Glutamatergic neuron (in vitro differentiated cells): ENCODE measurements around the gene HMG20B. TPM values are rescaled to one million over a fixed set of nuclear protein-coding genes. Genes with fewer than 3 reads are reported as not detected.
"Not testable (repeated sequence)": the region's sequence is repeated elsewhere in the genome, so short reads cannot be mapped to it uniquely, and the experiment has no call there.

Source experiments
- DNase-seq: peaks from one replicate; pipeline ENCODE4 v3.0.0; 2022
- H3K27ac Mint-ChIP-seq: one replicate; pipeline ENCODE4 v1.8.0; 2020; ENCODE audit warnings: mild to moderate bottlenecking, mixed read lengths, inconsistent platforms; ENCODE audit not compliant: unreplicated experiment
- H3K27me3 Mint-ChIP-seq: one replicate; pipeline ENCODE4 v1.8.0; 2020; ENCODE audit warnings: mild to moderate bottlenecking, moderate library complexity, mixed read lengths, inconsistent platforms; ENCODE audit not compliant: unreplicated experiment
- H3K36me3 Mint-ChIP-seq: one replicate; pipeline ENCODE4 v1.8.0; 2020; ENCODE audit warnings: mild to moderate bottlenecking, mixed read lengths, inconsistent platforms; ENCODE audit not compliant: unreplicated experiment
- H3K4me1 Mint-ChIP-seq: one replicate; pipeline ENCODE4 v1.8.0; 2020; ENCODE audit warnings: mild to moderate bottlenecking, low read depth, mixed read lengths, inconsistent platforms; ENCODE audit not compliant: unreplicated experiment
- H3K4me3 Mint-ChIP-seq: one replicate; pipeline ENCODE4 v1.8.0; 2020; ENCODE audit warnings: mild to moderate bottlenecking, mixed read lengths, inconsistent platforms; ENCODE audit not compliant: unreplicated experiment
- H3K9me3 Mint-ChIP-seq: one replicate; pipeline ENCODE4 v1.8.0; 2020; ENCODE audit warnings: mild to moderate bottlenecking, moderate library complexity, mixed read lengths, inconsistent platforms; ENCODE audit not compliant: unreplicated experiment
- total RNA-seq: library from RNA; stranded (reverse); fragmentation: NEBNext Ultra II Directional; extraction: Animal tissue kit (Norgen Biotek cat#: 25700); gene quantifications from one replicate; pipeline ENCODE4 v1.2.1, GENCODE V29; 2021; ENCODE audit not compliant: unreplicated experiment
- TF ChIP-seq, protein P1 (sequence below): fragments of 200-600 bp; sonication (generic); IDR thresholded peaks from one replicate; pipeline ENCODE4 v1.5.0; 2021; ENCODE audit not compliant: partially characterized antibody, unreplicated experiment

The HMG20B gene
- total RNA-seq, 1 donor from 2014 or later, result 55.3 TPM

DNA sequence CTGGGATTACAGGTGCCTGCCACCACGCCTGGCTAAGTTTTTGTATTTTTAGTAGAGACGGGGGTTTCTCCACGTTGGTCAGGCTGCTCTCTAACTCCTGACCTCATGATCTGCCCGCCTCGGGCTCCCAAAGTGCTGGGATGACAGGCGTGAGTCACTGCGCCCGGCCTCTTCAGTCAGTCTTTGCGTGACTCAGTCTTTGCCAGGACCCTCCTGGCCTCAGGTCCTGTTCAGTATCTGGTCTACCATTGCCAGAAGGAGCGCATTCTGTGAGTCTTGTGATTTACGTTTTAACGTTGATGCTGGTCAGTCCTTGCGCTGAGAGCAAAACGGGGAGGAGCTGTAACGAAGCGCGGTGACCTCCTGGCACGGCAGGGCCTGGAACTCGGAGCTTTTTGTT is 7.6 kb upstream of the HMG20B start:
- Mint-ChIP-seq H3K27ac (no peak overlapping the region), H3K36me3 (no peaks in the 10 kb centered on the region), H3K9me3 (peaks cover 1% of the 10 kb centered on the region), H3K27me3 (peaks cover 10% of the 10 kb centered on the region), H3K4me3 (no peak overlapping the region), H3K4me1 (no peaks in the 10 kb centered on the region)
- DNase-seq, result no peak
- TF ChIP-seq, protein P1, sequence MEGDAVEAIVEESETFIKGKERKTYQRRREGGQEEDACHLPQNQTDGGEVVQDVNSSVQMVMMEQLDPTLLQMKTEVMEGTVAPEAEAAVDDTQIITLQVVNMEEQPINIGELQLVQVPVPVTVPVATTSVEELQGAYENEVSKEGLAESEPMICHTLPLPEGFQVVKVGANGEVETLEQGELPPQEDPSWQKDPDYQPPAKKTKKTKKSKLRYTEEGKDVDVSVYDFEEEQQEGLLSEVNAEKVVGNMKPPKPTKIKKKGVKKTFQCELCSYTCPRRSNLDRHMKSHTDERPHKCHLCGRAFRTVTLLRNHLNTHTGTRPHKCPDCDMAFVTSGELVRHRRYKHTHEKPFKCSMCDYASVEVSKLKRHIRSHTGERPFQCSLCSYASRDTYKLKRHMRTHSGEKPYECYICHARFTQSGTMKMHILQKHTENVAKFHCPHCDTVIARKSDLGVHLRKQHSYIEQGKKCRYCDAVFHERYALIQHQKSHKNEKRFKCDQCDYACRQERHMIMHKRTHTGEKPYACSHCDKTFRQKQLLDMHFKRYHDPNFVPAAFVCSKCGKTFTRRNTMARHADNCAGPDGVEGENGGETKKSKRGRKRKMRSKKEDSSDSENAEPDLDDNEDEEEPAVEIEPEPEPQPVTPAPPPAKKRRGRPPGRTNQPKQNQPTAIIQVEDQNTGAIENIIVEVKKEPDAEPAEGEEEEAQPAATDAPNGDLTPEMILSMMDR, result no peak

DNA sequence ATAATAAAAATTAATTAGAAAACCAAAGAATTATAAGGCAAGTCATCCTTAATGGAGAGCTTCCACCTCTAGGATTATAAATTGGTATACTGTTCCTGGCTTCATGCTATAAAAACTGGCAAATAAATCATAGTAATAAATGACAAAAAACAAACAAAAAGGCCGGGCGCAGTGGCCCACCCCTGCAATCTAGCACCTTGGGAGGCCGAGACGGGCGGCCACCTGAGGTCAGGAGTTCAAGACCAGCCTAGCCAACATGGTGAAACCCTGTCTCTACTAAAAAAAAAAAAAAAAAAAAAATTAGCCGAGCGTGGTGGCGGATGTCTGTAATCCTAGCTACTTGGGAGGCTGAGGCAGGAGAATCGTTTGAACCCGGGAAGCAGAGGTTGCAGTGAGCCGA is 2.7 kb upstream of the HMG20B start:
- H3K4me1 Mint-ChIP-seq, H3K36me3 Mint-ChIP-seq, H3K9me3 Mint-ChIP-seq, H3K27ac Mint-ChIP-seq, H3K4me3 Mint-ChIP-seq, H3K27me3 Mint-ChIP-seq, DNase-seq: not testable (repeated sequence)

DNA sequence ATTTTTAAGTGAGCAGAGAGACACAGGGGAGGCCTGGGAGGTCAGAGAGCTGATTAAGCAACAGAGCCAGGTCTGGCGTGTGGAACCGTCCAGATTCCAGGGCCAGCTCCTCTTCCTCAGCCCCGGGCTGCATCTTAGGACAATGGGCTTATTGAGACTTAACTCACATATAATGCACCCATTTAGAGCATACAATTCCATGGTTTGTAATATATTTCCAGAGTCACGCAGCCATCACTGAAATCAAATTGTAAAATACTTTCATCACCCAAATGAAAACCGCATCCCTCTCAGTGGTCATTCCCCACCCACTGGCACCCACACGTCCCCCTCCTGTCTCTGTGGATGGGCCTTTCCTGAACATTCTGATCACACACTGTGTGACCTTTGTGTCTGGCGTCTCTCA is 2.1 kb upstream of the HMG20B start:
- TF ChIP-seq, protein P1, result no peak
- Mint-ChIP-seq H3K27ac (no peak overlapping the region), H3K4me3 (no peak overlapping the region), H3K36me3 (peaks cover 6% of the 10 kb centered on the region), H3K9me3 (peaks cover 6% of the 10 kb centered on the region), H3K4me1 (peaks cover 8% of the 10 kb centered on the region), H3K27me3 (peaks cover 8% of the 10 kb centered on the region)
- no peak for DNase-seq

DNA sequence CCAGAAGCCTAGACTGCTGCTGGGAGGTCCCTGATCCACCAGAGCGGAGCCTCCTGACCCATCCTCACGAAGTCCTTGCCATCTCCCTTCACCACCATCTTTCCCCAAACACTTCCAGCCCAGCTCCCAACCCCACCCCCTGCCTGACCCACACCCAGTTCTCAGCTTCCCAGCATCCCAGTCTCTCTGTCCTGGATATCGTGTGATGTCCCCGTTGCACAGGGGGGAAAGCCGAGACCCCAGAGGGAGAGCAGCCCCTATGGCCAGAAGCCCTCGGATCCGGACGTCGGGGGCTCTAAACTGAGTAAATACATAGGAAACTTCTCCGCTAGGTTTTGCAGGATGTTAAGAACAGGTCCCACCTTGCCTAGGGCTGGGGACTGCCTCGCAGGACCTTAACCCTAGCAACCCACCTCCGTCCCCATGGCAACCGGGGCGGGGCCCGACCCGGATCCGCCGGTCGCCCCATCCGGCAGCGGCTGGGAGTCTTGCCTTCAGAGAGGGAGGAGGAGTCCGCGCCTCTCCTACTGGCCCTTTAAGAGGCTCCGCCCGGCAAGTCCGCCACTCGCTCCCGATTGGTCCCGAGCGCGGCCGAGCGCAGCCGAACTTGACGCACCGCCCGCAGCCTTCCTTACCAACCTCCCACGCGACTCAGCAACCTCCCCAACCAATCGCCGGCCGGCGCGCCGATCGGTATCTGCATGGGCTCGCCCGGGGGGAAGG is 451 bp upstream of the HMG20B start:
- TF ChIP-seq, protein P1, result no peak
- DNase-seq, result peak; percentile 99
- Mint-ChIP-seq H3K36me3 (peaks cover 6% of the 10 kb centered on the region), H3K4me1 (peaks cover 8% of the 10 kb centered on the region), H3K27me3 (peaks cover 10% of the 10 kb centered on the region), H3K27ac (peak overlapping the region; percentile 73), H3K4me3 (peak overlapping the region; percentile 69), H3K9me3 (peaks cover 6% of the 10 kb centered on the region)

DNA sequence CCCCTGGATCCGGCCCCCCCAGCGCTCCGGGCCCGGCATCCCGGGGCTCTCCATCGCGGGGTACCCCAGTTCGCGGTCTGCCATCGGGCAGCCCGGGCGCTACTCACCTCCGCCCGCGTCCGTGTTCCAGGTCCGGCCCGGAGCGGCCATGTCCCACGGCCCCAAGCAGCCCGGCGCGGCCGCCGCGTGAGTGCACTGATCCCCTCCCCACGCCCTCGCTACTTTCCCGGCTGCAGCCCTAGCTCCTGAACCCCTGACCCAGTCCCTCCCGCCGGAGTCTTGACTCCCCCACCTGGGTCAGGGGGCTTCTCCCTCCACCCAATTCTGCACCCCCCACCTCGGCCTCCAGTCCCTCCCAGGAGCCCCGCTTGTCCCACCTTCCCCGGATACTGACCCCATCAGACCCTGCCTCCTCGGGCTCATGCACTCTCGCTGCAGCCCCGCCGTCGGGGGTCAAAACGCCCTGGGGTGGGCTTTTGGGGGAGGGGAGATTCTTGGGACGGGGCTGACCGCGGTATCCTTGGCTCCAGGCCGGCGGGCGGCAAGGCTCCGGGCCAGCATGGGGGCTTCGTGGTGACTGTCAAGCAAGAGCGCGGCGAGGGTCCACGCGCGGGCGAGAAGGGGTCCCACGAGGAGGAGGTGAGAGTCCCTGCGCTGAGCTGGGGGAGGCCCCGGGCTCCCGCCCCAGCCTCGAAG is 566 bp downstream of the HMG20B start:
- Mint-ChIP-seq H3K9me3 (peaks cover 6% of the 10 kb centered on the region), H3K36me3 (peaks cover 6% of the 10 kb centered on the region), H3K4me3 (peak overlapping the region; percentile 71), H3K27ac (no peak overlapping the region), H3K4me1 (peaks cover 8% of the 10 kb centered on the region), H3K27me3 (peaks cover 10% of the 10 kb centered on the region)
- TF ChIP-seq, protein P1, result no peak
- DNase-seq, result peak; percentile 56
